HG03469 (cell line): Measurements from ENCODE around the gene HDAC5.
"Not testable (repeated sequence)": the region's sequence is repeated elsewhere in the genome, so short reads cannot be mapped to it uniquely, and the experiment has no call there.

ENCODE experiments used
- ATAC-seq: cut with Tn5 transposase; IDR thresholded peaks from one replicate; pipeline ENCODE4 v1.9.1; 2021; ENCODE audit warnings: mild to moderate bottlenecking, moderate library complexity, moderate number of reproducible peaks; ENCODE audit not compliant: unreplicated experiment

The HDAC5 gene

DNA sequence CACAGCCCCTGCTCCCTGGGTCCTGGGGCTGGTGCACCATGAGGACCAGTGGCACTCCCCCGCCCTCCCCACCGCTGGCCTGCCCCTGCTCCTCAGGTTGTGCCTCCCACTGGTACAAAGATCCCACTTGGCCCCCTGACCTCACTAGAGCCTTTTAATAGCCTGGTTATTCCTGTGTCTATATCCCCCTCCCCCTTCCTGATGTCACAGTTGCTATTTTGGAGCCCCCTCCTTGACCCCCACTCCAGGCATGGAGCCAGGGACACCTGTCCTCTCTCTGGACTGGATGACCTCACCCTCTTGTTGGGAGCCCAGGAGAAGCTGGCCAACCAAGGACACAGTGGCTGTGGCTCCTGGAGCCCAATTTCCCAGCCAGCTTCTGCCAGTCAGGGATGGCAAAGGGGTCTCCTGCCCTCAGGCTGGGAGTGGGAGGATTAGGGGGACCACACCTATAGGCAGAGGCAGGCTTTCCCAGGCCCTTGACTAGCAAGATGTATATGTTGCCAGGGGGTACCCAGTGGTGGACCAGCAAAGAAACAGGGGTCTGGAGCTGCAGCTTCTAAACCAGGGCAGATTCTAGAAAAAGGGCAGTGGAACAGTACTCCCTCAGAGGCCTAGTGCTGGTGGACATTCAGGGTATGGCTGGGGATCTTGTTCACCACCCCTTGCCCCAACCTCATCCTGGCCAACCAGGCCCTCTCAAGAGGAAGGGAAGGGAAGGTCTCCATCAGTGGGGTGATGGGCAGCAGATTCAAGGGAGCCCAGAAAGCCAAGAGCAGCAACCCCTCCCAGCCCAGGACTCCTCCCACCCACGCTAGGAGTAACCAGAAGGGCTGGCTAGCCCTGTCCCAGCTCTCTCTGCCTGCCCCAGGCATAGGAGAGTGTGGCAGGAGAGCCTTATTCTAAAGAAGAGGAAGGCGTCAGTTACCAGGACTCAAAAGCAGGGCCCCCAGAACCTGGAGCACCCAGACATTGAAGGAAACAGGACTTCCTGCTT lies 10.9 kb downstream of the HDAC5 start:
- no peak for ATAC-seq

DNA sequence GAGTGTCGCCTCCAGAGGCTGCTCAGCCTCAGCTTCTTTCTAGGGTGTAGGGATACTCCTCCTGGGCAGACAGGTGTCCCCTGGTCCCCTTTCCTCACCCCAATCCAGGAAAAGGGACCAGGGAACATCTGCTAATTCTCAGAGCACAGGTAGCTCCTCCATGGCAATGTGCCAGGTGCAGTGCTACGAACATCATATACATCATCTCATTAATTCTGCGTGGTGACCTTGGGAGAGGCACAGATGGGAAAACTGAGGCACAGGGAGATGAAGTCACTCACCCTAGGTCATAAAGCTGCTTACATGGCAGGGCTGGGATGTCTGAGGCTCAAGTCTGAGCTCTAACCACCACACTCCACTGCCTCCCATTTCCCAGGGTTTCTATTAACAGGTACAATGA lies 11.7 kb downstream of the HDAC5 start:
- ATAC-seq: no peak

- no peak for ATAC-seq
Measured at GRCh38 chr17:44110823-44111633, 12.4 kb downstream of the HDAC5 start.

DNA sequence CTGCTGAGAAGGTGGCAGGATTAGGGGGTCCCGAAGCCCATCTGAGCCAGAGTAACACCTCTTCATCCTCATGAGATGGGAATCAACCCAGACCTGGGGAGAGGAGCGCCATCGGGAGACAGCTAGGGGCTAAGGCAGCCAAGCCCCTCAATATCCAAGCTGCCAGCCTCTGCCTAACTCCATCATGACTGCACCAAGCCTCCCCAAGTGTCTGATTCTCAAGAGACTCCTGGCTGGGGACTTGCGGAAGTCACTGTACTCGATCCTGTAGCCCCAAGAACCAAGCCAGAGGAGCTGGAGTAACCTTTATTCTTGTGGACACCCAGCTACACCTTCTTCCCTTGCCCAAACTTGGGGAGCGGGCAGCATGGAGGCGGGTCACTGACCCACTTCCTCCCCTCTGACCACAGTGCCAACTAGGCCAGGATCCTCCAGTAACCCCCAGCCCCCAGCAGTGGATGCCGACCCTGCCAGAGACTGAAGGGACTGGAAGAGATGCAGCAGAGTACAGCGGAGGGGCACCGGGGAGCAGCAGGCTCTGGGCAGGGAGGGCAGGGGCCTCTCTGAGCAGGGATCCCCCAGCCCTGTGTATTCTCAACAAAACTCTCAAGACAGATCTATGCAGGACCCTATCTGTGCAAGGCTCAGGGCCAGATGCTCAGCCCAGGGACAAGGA lies 13.3 kb downstream of the HDAC5 start:
- no peak for ATAC-seq

- no peak for ATAC-seq
Measured at GRCh38 chr17:44109312-44109630, 14.2 kb downstream of the HDAC5 start.

DNA sequence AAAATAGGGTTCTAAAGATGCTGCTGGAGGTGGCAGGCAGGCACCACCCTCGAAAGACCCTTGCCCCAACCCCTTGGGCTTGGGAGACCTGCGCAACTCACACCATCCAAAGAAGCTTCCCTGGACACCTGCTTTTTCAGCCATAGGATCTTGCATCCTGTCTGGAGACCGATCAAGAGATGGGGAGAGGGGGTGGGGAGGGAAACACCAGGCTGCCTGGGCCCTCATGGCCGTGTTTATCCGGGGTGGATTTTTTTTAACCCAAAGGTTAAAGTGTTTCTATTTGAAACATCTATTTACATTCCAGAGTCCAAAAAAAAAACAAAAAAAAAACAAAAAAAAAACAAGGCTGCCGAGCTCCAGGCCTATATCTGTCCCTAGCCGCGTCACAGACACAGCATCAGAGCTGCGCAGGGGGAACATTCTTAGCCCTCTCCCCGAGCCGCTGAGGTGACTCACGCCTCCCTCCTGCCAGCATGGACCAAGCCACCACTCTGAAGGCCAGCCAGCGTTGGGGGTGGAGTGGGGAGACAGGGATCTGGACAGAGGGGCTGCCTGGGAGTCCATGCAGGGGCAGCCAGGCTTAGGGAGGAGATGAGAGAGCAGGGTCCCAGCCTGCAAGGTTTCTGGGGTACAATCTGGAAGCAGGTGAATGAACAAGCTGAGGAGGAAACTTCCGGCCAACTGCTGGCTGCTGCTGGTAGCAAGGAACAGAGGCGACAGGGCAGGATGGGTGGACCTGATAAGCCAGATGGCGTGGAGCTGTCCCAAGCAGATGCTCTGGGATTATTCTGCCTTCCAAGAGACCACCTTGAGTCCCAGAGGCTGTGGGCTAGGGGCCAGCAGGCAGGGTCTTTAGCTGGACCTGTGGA lies 14.8 kb downstream of the HDAC5 start:
- no peak for ATAC-seq

DNA sequence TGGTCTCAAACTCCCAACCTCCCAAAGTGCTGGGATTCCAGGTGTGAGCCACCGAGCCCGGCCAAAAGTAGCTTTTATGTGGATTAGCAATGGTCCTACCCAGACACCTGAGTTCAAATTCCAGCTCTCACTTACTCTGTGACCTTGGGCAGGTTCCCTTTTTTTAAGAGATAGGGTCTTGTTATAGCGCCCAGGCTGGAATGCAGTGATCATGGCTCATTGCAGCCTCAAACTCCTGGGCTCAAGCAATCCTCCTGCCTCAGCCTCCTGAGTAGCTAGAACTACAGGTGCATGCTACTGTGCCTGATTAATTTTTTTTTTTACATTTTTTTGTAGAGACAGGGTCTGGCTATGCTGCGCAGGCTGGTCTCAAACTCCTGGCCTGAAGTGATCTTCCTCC lies 16.6 kb downstream of the HDAC5 start:
- ATAC-seq: no peak

GRCh38 chr17:44105941-44106340 lies 17.5 kb downstream of the HDAC5 start:
- no peak for ATAC-seq

DNA sequence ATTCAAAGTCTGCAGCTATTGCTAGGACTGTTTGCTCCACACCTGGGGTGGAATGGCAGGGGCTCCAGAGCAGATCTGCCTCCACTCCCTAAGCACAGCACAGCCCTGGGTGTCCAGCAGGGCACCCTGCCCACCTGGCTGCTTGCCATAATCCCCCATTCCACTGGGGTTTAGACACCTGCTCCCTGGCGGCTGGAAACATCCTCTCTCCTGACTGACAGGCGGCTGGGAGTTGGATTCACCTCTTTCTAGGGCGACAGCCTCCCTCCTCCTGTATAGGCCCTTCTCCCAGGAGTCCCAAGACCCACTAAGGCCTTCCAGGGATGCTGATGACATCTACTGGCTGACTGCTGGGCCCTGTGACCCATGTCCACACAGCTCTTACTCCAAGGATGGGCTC lies 18.0 kb downstream of the HDAC5 start:
- ATAC-seq: no peak

GRCh38 chr17:44102849-44103622 lies 20.4 kb downstream of the HDAC5 start:
- ATAC-seq: no peak

DNA sequence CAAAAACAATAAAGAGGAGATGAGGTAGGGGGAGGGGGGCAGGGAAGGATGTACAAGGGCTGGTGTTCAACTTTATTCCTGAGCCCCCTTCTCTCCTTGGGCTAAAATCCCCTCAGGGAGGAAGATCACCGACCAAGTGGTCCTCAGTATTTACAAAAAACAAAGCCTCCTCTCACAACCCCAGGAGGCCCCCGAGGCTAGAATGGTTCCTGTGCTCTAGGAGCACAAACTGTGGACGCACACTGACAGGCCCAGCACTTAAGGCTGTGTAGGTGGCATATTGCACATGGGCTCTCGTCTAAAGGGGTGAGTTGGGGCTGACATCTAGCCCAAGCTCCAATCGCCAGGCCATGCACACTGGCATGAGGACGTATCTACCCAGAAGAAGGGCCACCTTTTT lies 21.6 kb downstream of the HDAC5 start:
- ATAC-seq: not testable (repeated sequence)

DNA sequence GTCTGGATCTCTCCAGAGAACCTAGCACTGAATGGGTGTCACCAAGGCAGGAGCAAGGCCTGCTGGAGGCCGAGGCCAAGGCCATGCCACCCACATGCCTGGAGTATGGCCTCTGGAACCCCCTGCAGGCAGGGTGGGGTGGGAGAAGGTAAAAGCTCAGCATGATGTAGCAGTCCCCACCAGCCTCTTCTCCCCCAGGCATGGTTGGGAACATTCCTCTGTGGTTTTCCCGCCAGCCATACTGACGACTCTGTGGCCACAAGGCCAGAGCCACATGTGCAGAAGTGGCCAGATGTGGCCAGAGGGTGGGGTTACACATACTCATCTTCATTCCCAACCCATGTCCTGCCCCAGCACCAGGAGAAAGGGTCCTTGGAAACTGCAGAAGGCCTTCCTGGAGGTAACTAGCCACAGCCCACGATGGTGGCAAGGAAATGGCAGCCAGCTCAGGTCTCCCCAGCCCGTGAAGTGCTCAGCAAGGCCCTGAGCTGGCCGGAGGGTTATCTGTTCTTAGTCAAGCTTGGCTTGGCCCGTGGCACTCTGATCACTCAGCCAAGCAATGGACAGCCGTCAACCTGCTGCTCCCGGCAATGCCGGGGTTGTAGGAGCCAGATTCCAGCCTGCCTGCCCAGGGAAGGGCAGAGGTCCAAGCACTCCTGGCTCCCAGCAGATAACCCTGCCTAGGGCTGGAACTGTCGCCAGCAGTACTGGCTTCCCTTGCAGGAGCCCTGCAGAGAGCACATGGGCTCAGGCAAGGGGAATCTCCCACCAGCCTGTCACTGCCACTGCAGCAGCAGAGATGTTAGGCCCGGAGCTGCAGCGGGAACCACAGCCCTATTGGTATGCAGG lies 26.1 kb downstream of the HDAC5 start:
- ATAC-seq: no peak

GRCh38 chr17:44095647-44096496 lies 27.6 kb downstream of the HDAC5 start:
- no peak for ATAC-seq

GRCh38 chr17:44095388-44095646 lies 28.1 kb downstream of the HDAC5 start:
- no peak for ATAC-seq

DNA sequence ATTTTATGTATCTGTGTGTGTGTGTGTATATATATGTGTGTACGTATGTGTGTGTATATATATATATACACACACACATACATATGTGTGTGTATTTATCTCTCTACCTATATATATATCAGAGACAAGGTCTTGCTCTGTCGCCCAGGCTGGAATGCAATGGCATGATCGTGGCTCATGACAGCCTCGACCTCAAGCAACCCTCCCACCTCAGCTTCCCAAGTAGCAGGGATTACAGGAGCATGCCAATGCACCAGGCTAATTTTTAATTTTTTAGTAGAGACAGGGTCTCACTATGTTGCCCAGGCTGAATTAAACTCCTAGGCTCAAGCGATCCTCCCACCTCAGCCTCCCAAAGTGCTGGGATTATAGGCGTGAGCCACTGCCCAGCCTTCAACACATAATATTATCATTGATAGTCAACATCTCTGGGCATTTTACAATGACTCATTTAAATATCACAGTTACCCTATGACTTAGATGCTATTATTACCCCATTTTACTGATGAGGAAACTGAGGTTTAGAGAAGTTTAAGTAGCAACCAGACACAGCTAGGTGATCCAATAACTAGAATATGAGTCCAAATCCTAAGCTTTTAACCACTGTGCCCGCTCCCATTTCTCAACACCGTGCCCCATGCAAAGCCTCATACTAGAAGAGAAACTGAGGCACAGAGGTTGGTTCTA lies 28.6 kb downstream of the HDAC5 start:
- ATAC-seq: no peak

- ATAC-seq: no peak
Measured at GRCh38 chr17:44093231-44093900, 30.1 kb downstream of the HDAC5 start.

GRCh38 chr17:44092051-44092450 lies 31.4 kb downstream of the HDAC5 start:
- ATAC-seq: no peak
